Endothelial cell of umbilical vein (primary cell): ENCODE results near the gene CFAP73. TPM values are rescaled to one million over a fixed set of nuclear protein-coding genes. Genes with fewer than 3 reads are reported as not detected.

Experiments used
- BruUV-seq: library from RNA; stranded (reverse); fragments of 400-500 nt; replicated peaks from 2 replicates; lab custom pipeline; 2021; lab: Mats Ljungman, UMichigan
- CTCF ChIA-PET: fragments of 300-600, 350-600 bp; sonication (Branson Sonifier 250); formaldehyde crosslinking; loops from one replicate; lab custom pipeline; 2021; ENCODE audit warnings: antibody characterized with exemption, inconsistent platforms; lab: Charles Lee
- POLR2A ChIA-PET: fragments of 300-600, 350-600 bp; sonication (Branson Sonifier 250); formaldehyde crosslinking; loops from one replicate; lab custom pipeline; 2021; ENCODE audit warnings: antibody characterized with exemption, inconsistent platforms; lab: Charles Lee
- DNase-seq: peaks from one replicate; pipeline ENCODE4 v3.0.0-alpha.2; 2011; ENCODE audit warnings: low read depth, low spot score
- FAIRE-seq: peaks from 2 replicates; lab custom pipeline; 2011; peaks lifted over from hg19 to GRCh38; lab: Jason Lieb, UNC
- H2AFZ ChIP-seq: 2 replicates; pipeline ENCODE4 v1.6.0; 2012; ENCODE audit warnings: low read depth, low read length, control low read depth, inconsistent platforms
- H3K27ac ChIP-seq: 2 replicates; pipeline ENCODE4 v1.5.1; 2011; ENCODE audit warnings: low read depth, mild to moderate bottlenecking, control low read depth, low read length, moderate library complexity; ENCODE audit not compliant: insufficient read depth
- H3K27me3 ChIP-seq, 2 experiments: 2 replicates each; pipeline versions ENCODE4 v1.6.0 to v1.6.1; 2011; ENCODE audit warnings: low read length in 2 of 2, mixed read lengths in 1 of 2; ENCODE audit not compliant: control insufficient read depth in 2 of 2, insufficient read depth in 2 of 2
- H3K36me3 ChIP-seq, 2 experiments: 2 replicates in 1 of 2; 3 replicates in 1 of 2; pipeline ENCODE4 v1.5.1; 2011; ENCODE audit warnings: low read length in 2 of 2, mild to moderate bottlenecking in 1 of 2, moderate library complexity in 1 of 2; ENCODE audit not compliant: control insufficient read depth in 2 of 2, insufficient read depth in 2 of 2; ENCODE audit errors: extremely low read depth in 1 of 2
- H3K4me1 ChIP-seq: 3 replicates; pipeline ENCODE4 v1.5.1; 2011; ENCODE audit warnings: mild to moderate bottlenecking, low read length; ENCODE audit not compliant: control insufficient read depth, insufficient read depth; ENCODE audit errors: extremely low read depth
- H3K4me2 ChIP-seq: 2 replicates; pipeline ENCODE4 v1.6.1; 2011; ENCODE audit warnings: low read length, control low read depth, mixed read lengths; ENCODE audit not compliant: insufficient read depth
- H3K4me3 ChIP-seq, 3 experiments: fragments of 200-600 bp in 1 of 3; sonication (generic), shearing (Covaris generic) in 1 of 3; replicated peaks in 1 of 3; 2 replicates each; pipeline ENCODE4 v1.5.1; 2011 to 2016; ENCODE audit warnings: control low read depth in 3 of 3, low read length in 3 of 3, mild to moderate bottlenecking in 2 of 3, inconsistent platforms in 1 of 3, low read depth in 1 of 3, moderate library complexity in 1 of 3; ENCODE audit not compliant: insufficient read depth in 1 of 3
- H3K79me2 ChIP-seq: 2 replicates; pipeline ENCODE4 v1.6.0; 2012; ENCODE audit warnings: low read length, inconsistent platforms; ENCODE audit not compliant: control insufficient read depth, insufficient read depth
- H3K9ac ChIP-seq: replicated peaks from 2 replicates; pipeline ENCODE3; 2011; ENCODE audit warnings: low read length, control low read depth; ENCODE audit not compliant: insufficient read depth; ENCODE audit errors: extremely low read depth
- H3K9me1 ChIP-seq: replicated peaks from 3 replicates; pipeline ENCODE4 v1.6.0; 2011; ENCODE audit warnings: mild to moderate bottlenecking, low read length; ENCODE audit not compliant: control insufficient read depth, insufficient read depth; ENCODE audit errors: extremely low read depth
- H3K9me3 ChIP-seq: replicated peaks from 2 replicates; pipeline ENCODE4 v1.5.1; 2012; ENCODE audit warnings: low read length, inconsistent platforms; ENCODE audit not compliant: control insufficient read depth, insufficient read depth
- H4K20me1 ChIP-seq: replicated peaks from 2 replicates; pipeline ENCODE3; 2011; ENCODE audit warnings: mild to moderate bottlenecking, low read length; ENCODE audit not compliant: control insufficient read depth, insufficient read depth; ENCODE audit errors: extremely low read depth
- CTCF ChIP-seq, 2 donors: IDR thresholded peaks; 1 replicate in 1 of 2; 2 replicates in 1 of 2; pipeline ENCODE4 v1.5.1; 2011; ENCODE audit warnings: low read length in 2 of 2, mild to moderate bottlenecking in 2 of 2, moderate library complexity in 2 of 2, control low read depth in 1 of 2, inconsistent platforms in 1 of 2, low read depth in 1 of 2; ENCODE audit not compliant: insufficient read depth in 1 of 2; ENCODE audit errors: extremely low read depth in 1 of 2
- EZH2 ChIP-seq: IDR thresholded peaks from 2 replicates; pipeline ENCODE4 v1.6.1; 2012; ENCODE audit warnings: borderline replicate concordance, low read depth, mild to moderate bottlenecking, moderate library complexity, low read length, inconsistent platforms; ENCODE audit not compliant: severe bottlenecking
- FOS ChIP-seq: IDR thresholded peaks from 2 replicates; pipeline ENCODE4 v1.6.1; 2011; ENCODE audit warnings: mild to moderate bottlenecking, low read length, moderate library complexity, borderline replicate concordance; ENCODE audit not compliant: insufficient read depth
- GATA2 ChIP-seq: IDR thresholded peaks from 2 replicates; pipeline ENCODE4 v1.7.0; 2011; ENCODE audit warnings: low read depth, mild to moderate bottlenecking, moderate library complexity, mixed read lengths, low read length; ENCODE audit not compliant: insufficient read length, insufficient read depth
- JUN ChIP-seq: IDR thresholded peaks from 2 replicates; pipeline ENCODE4 v1.6.1; 2011; ENCODE audit warnings: borderline replicate concordance, low read depth; ENCODE audit not compliant: insufficient read length, insufficient read depth
- MAX ChIP-seq: IDR thresholded peaks from 2 replicates; pipeline ENCODE4 v1.6.1; 2011; ENCODE audit not compliant: insufficient read depth, insufficient read length
- MYC ChIP-seq: IDR thresholded peaks from one replicate; pipeline ENCODE4 v1.6.1; 2011; ENCODE audit warnings: mild to moderate bottlenecking, low read depth, low read length
- POLR2A ChIP-seq: IDR thresholded peaks from 2 replicates; pipeline ENCODE4 v1.6.1; 2012; ENCODE audit warnings: low read depth, mild to moderate bottlenecking, control low read depth, low read length
- POLR2AphosphoS5 ChIP-seq: IDR thresholded peaks from 2 replicates; pipeline ENCODE4 v1.6.1; 2012; ENCODE audit warnings: low read depth, mild to moderate bottlenecking, control low read depth, low read length, moderate library complexity; ENCODE audit not compliant: insufficient read depth
- dilution Hi-C: fragments of 300-500 bp; cut with MboI; formaldehyde crosslinking; loops from one replicate; pipeline ENCODE4 v1.15.0; 2019; ENCODE audit warnings: low sequenced_read_pairs; ENCODE audit not compliant: extremely low pct_ligation_motif_present
- intact Hi-C: fragments of 100-400 bp; cut with micrococcal nuclease; formaldehyde crosslinking; loops from one replicate; pipeline ENCODE4 v1.10.0; 2022
- polyA plus RNA-seq, 4 experiments: library from polyadenylated mRNA; depleted of rRNA in 3 of 4; stranded (reverse) in 3 of 4; unstranded in 1 of 4; fragments of >200 nt; gene quantifications; 2 replicates each; pipeline versions ENCODE4 v1.2.1 to v1.2.3, GENCODE V29; 2011 to 2012; ENCODE audit warnings: missing spikeins in 1 of 4
- total RNA-seq: library from RNA; stranded (reverse); gene quantifications from 2 replicates; pipeline ENCODE4 v1.2.3, GENCODE V29; 2021

The CFAP73 gene
- total and polyA plus RNA-seq, 2 donors (not counting 3 experiments of a cell fraction or from before 2014, with no cell fraction given): not detected

- no peak overlapping the region for H3K4me3 ChIP-seq
- ChIA-PET POLR2A (no interaction called here), CTCF (interaction anchor here (3.3 kb wide), 1 partner anchor 141 kb away, joined by 10 read pairs; no protein-coding TSS in a partner anchor)
- no peaks in the 10 kb centered on the region for H3K79me2 ChIP-seq
- BruUV-seq: no TSS peak
- H2AFZ ChIP-seq: no peak overlapping the region
- FAIRE-seq (no peak), DNase-seq (no peak)
- no peaks in the 10 kb centered on the region for H3K9me1 ChIP-seq
- H3K9ac ChIP-seq: no peak overlapping the region
- no peaks in the 10 kb centered on the region for H3K9me3 ChIP-seq
- no peak overlapping the region for H3K27ac ChIP-seq
- dilution Hi-C loops (no loop called here), intact Hi-C loops (no loop called here)
- no peaks in the 10 kb centered on the region for H3K36me3 ChIP-seq
- TF ChIP-seq POLR2AphosphoS5 (no peak), EZH2 (no peak), FOS (no peak), GATA2 (no peak), MAX (no peak)
- no peak overlapping the region for H3K4me2 ChIP-seq
- no peaks in the 10 kb centered on the region for H3K4me1 ChIP-seq
- no peaks in the 10 kb centered on the region for H4K20me1 ChIP-seq
- no peaks in the 10 kb centered on the region for H3K27me3 ChIP-seq
Observed at GRCh38 chr12:113133666-113134065, 15.9 kb upstream of the CFAP73 start.

- BruUV-seq: no TSS peak
- intact Hi-C loops: no loop called here
Observed at GRCh38 chr12:113134071-113134470, 15.5 kb upstream of the CFAP73 start.

More at GRCh38 chr12:113134071-113134470, 15.5 kb upstream of the CFAP73 start:
- no peak overlapping the region for H3K4me2 ChIP-seq
- no peak for TF ChIP-seq GATA2
- no peak for TF ChIP-seq POLR2AphosphoS5
- TF ChIP-seq POLR2A: no peak
- TF ChIP-seq MAX: no peak
- TF ChIP-seq EZH2: no peak
- no peak for TF ChIP-seq FOS
- no peak for TF ChIP-seq JUN
- TF ChIP-seq MYC: no peak
- no peak for TF ChIP-seq CTCF (IDR thresholded peaks at IDR 0.05; ENCODE audit: extremely low read depth in 1 of 2, insufficient read depth in 1 of 2, low read depth in 1 of 2, low read length in 2 of 2)
- H3K9ac ChIP-seq: no peak overlapping the region
- DNase-seq (no peak), FAIRE-seq (no peak)
- dilution Hi-C loops: no loop called here
- ChIA-PET CTCF (interaction anchor here (3.3 kb wide), 1 partner anchor 142 kb away, joined by 10 read pairs; no protein-coding TSS in a partner anchor), POLR2A (interaction anchor here (0.7 kb wide), 1 partner anchor 280 kb away, joined by 6 read pairs; no protein-coding TSS in a partner anchor)
- H3K9me3 ChIP-seq: no peaks in the 10 kb centered on the region
- H3K27ac ChIP-seq: no peak overlapping the region
- H3K79me2 ChIP-seq: no peaks in the 10 kb centered on the region
- H3K27me3 ChIP-seq: no peaks in the 10 kb centered on the region
- H3K36me3 ChIP-seq: no peaks in the 10 kb centered on the region
- H3K4me1 ChIP-seq: no peaks in the 10 kb centered on the region
- no peaks in the 10 kb centered on the region for H4K20me1 ChIP-seq
- no peaks in the 10 kb centered on the region for H3K9me1 ChIP-seq
- H2AFZ ChIP-seq: no peak overlapping the region
- no peak overlapping the region for H3K4me3 ChIP-seq
